ENCODE measurements around the gene RIC1.

DNA sequence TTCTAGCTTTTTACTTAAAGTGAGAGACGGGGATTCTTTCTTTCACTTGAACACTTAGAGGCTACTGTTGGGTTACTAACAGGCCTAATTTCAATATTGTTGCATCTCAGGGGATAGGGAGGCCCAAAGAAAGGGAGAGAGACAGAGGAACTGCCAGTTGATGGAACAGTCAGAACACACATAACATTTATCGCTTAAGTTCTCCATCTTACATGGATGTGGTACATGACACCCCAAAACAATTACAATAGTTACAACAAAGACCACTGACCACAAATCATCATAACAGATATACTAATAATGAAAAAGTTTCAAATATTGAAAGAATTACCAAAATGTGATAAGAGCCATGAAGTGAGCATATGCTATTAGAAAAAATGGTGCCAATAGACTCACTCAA is 4.3 kb upstream of the RIC1 start:
- TF ChIP-seq, protein P1, sequence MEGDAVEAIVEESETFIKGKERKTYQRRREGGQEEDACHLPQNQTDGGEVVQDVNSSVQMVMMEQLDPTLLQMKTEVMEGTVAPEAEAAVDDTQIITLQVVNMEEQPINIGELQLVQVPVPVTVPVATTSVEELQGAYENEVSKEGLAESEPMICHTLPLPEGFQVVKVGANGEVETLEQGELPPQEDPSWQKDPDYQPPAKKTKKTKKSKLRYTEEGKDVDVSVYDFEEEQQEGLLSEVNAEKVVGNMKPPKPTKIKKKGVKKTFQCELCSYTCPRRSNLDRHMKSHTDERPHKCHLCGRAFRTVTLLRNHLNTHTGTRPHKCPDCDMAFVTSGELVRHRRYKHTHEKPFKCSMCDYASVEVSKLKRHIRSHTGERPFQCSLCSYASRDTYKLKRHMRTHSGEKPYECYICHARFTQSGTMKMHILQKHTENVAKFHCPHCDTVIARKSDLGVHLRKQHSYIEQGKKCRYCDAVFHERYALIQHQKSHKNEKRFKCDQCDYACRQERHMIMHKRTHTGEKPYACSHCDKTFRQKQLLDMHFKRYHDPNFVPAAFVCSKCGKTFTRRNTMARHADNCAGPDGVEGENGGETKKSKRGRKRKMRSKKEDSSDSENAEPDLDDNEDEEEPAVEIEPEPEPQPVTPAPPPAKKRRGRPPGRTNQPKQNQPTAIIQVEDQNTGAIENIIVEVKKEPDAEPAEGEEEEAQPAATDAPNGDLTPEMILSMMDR (conservative IDR thresholded peaks at IDR 0.05 in 1 of 2, IDR thresholded peaks at IDR 0.05 in 1 of 2; ENCODE audit: low read depth in 1 of 2, low read length in 2 of 2) = no peak
- no peak for TF ChIP-seq EZH2 (IDR thresholded peaks at IDR 0.05; ENCODE audit: low read length, missing control alignments)
